Measurements from ENCODE around the gene LRP11. TPM values are rescaled to one million over a fixed set of nuclear protein-coding genes. Genes with fewer than 3 reads are reported as not detected.

Gene LRP11
- polyA plus RNA-seq, 3 donors, result 0.20 to 0.41 (median 0.32) TPM

- Histone ChIP-seq H3K79me2 (ENCODE audit: insufficient read depth, low read length) (no peaks in the 10 kb centered on the region), H3K4me3 (replicated peaks in 1 of 3; ENCODE audit: low read depth in 2 of 3, low read length in 3 of 3) (no peak overlapping the region), H3K27me3 (ENCODE audit: control insufficient read depth in 2 of 2, insufficient read depth in 2 of 2, low read length in 2 of 2) (no peaks in the 10 kb centered on the region), H3K4me2 (replicated peaks; ENCODE audit: extremely low read depth, low read length, poor library complexity, severe bottlenecking) (no peak overlapping the region), H3K27ac (ENCODE audit: low read depth in 1 of 2, low read length in 2 of 2) (no peak overlapping the region), H3K9me3 (replicated peaks in 1 of 2; ENCODE audit: control insufficient read depth in 1 of 2, insufficient read depth in 1 of 2, low read length in 2 of 2) (no peaks in the 10 kb centered on the region), H3K4me1 (ENCODE audit: control insufficient read depth in 1 of 2, insufficient read depth in 2 of 2, low read length in 2 of 2) (no peaks in the 10 kb centered on the region), H3K9ac (ENCODE audit: insufficient read depth, low read length, poor library complexity, severe bottlenecking) (no peak overlapping the region), H4K20me1 (ENCODE audit: insufficient read depth, low read length) (no peaks in the 10 kb centered on the region), H2AFZ (ENCODE audit: insufficient read depth, low read depth, low read length, poor library complexity, severe bottlenecking) (no peak overlapping the region), H3K36me3 (replicated peaks in 1 of 2; ENCODE audit: control insufficient read depth in 1 of 2, insufficient read depth in 2 of 2, low read length in 2 of 2) (no peaks in the 10 kb centered on the region)
- Mint-ChIP-seq H3K9me3 (peaks cover 0 to 2% (median 0%) of the 10 kb centered on the region in 7 donors), H3K4me1 (peaks cover 4% of the 10 kb centered on the region), H3K4me3 (no peak overlapping the region), H3K27ac (no peak overlapping the region), H3K36me3 (no peaks in the 10 kb centered on the region), H3K27me3 (ENCODE audit: low read depth in 3 of 3) (peaks cover 6 to 8% (median 7%) of the 10 kb centered on the region in 3 donors)
- 100% methylated on average over 1 of the region's 3 CpGs for WGBS (ENCODE audit: insufficient coverage)
- intact Hi-C loops (cut with micrococcal nuclease), result no loop called here
- no peak for TF ChIP-seq CTCF (IDR thresholded peaks at IDR 0.05)
- no peak for DNase-seq
Observed at GRCh38 chr6:149885888-149886287, 21.7 kb upstream of the LRP11 start.

GRCh38 chr6:149884617-149885016, 20.5 kb upstream of the LRP11 start:
- H3K36me3 ChIP-seq (replicated peaks in 1 of 2; ENCODE audit: control insufficient read depth in 1 of 2, insufficient read depth in 2 of 2, low read length in 2 of 2), result no peaks in the 10 kb centered on the region
- no peaks in the 10 kb centered on the region for H3K4me1 ChIP-seq (ENCODE audit: control insufficient read depth in 1 of 2, insufficient read depth in 2 of 2, low read length in 2 of 2)
- no peak overlapping the region for H2AFZ ChIP-seq (ENCODE audit: insufficient read depth, low read depth, low read length, poor library complexity, severe bottlenecking)
- H4K20me1 ChIP-seq (ENCODE audit: insufficient read depth, low read length), result no peaks in the 10 kb centered on the region
- no peak overlapping the region for H3K9ac ChIP-seq (ENCODE audit: insufficient read depth, low read length, poor library complexity, severe bottlenecking)
- H3K27ac Mint-ChIP-seq, result no peak overlapping the region
- H3K27me3 Mint-ChIP-seq (ENCODE audit: low read depth in 3 of 3), result peaks cover 6 to 9% (median 8%) of the 10 kb centered on the region in 3 donors
- DNase-seq, result no peak
- H3K4me2 ChIP-seq (replicated peaks; ENCODE audit: extremely low read depth, low read length, poor library complexity, severe bottlenecking), result no peak overlapping the region
- no peak for TF ChIP-seq CTCF (IDR thresholded peaks at IDR 0.05)
- intact Hi-C loops (cut with micrococcal nuclease), result no loop called here
- no peak overlapping the region for H3K27ac ChIP-seq (ENCODE audit: low read depth in 1 of 2, low read length in 2 of 2)
- 92% methylated on average over 7 of the region's 7 CpGs for WGBS (ENCODE audit: insufficient coverage)
- peaks cover 4% of the 10 kb centered on the region for H3K4me1 Mint-ChIP-seq
- no peaks in the 10 kb centered on the region for H3K27me3 ChIP-seq (ENCODE audit: control insufficient read depth in 2 of 2, insufficient read depth in 2 of 2, low read length in 2 of 2)
- no peak overlapping the region for H3K4me3 Mint-ChIP-seq
- no peak overlapping the region for H3K4me3 ChIP-seq (replicated peaks in 1 of 3; ENCODE audit: low read depth in 2 of 3, low read length in 3 of 3)
- H3K9me3 Mint-ChIP-seq, result peaks cover 0 to 2% (median 0%) of the 10 kb centered on the region in 7 donors
- no peaks in the 10 kb centered on the region for H3K79me2 ChIP-seq (ENCODE audit: insufficient read depth, low read length)
- no peaks in the 10 kb centered on the region for H3K9me3 ChIP-seq (replicated peaks in 1 of 2; ENCODE audit: control insufficient read depth in 1 of 2, insufficient read depth in 1 of 2, low read length in 2 of 2)
- no peaks in the 10 kb centered on the region for H3K36me3 Mint-ChIP-seq
